ENCODE measurements around the gene ACBD6.

DNA sequence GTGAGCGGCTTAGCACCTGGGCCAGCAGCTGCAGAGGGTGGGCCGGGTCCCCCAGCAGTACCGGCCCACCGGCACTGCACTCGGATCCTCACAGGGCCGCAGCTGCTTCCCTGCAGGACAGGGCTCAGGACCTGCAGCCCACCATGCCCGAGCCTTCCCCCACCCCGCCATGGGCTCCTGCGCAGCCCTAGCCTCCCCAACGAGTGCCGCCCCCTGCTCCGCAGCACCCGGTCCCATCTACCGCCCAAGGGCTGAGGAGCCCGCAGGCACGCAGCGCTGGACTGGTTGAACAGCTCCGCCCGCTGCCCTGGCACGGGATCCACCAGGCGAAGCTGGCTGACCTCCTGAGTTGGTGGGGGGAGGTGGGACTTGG is 6.3 kb upstream of the ACBD6 start:
- TF ChIP-seq, protein P1, sequence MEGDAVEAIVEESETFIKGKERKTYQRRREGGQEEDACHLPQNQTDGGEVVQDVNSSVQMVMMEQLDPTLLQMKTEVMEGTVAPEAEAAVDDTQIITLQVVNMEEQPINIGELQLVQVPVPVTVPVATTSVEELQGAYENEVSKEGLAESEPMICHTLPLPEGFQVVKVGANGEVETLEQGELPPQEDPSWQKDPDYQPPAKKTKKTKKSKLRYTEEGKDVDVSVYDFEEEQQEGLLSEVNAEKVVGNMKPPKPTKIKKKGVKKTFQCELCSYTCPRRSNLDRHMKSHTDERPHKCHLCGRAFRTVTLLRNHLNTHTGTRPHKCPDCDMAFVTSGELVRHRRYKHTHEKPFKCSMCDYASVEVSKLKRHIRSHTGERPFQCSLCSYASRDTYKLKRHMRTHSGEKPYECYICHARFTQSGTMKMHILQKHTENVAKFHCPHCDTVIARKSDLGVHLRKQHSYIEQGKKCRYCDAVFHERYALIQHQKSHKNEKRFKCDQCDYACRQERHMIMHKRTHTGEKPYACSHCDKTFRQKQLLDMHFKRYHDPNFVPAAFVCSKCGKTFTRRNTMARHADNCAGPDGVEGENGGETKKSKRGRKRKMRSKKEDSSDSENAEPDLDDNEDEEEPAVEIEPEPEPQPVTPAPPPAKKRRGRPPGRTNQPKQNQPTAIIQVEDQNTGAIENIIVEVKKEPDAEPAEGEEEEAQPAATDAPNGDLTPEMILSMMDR (IDR thresholded peaks at IDR 0.05), result no peak
- no peak for TF ChIP-seq POLR2A (IDR thresholded peaks at IDR 0.05)
